ENCODE measurements around the gene ZFHX3. TPM values are rescaled to one million over a fixed set of nuclear protein-coding genes. Genes with fewer than 3 reads are reported as not detected.

ZFHX3 gene
- total RNA-seq, 1 experiment from 2014 or later: 1.5 TPM

DNA sequence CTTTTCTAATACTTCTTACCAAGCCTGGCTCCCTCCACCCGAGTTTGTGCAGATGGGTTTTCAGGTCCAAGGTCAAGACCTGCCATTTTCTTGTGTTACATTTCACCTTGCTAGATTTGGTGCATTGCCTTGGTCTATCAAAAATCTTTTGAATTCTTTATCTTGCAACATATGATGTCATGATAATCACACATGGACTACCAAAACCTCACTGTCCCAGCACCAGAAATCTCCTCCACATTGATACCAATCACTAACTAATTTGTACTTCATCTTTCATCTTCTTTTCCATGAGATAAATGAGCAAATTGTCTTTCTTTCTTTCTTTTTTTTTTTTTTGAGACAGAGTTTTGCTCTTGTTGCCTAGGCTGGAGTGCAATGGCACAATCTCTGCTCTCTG lies 33.0 kb upstream of the ZFHX3 start:
- H4K8ac ChIP-seq (replicated peaks; ENCODE audit: insufficient read length, low read depth, low read length): no peak overlapping the region
- no peak overlapping the region for H4K91ac ChIP-seq (ENCODE audit: insufficient read length, low read depth, low read length)
- no peaks in the 10 kb centered on the region for H3K4me1 ChIP-seq (ENCODE audit: insufficient read depth, low read length)
- no peak for DNase-seq
- H2AFZ ChIP-seq (ENCODE audit: low read length): no peak overlapping the region
- H3K9me3 ChIP-seq (ENCODE audit: control insufficient read depth, low read depth, low read length): no peaks in the 10 kb centered on the region
- no peak overlapping the region for H2BK15ac ChIP-seq (ENCODE audit: low read depth, low read length)
- no peaks in the 10 kb centered on the region for H3K23me2 ChIP-seq (ENCODE audit: insufficient read length, low read depth, low read length, poor library complexity, severe bottlenecking)
- no peak overlapping the region for H3K4ac ChIP-seq (ENCODE audit: low read depth, low read length)
- H3T11ph ChIP-seq (ENCODE audit: low read length): no peak overlapping the region
- H3K18ac ChIP-seq (ENCODE audit: insufficient read length, low read depth, low read length): no peak overlapping the region
- Mint-ChIP-seq H3K4me3 (no peak overlapping the region), H3K4me1 (no peaks in the 10 kb centered on the region), H3K36me3 (ENCODE audit: insufficient read depth in 1 of 3, low read depth in 3 of 3) (no peaks in the 10 kb centered on the region; a peak in 2 of 7 replicates), H3K27me3 (ENCODE audit: low read depth) (peaks cover 49% of the 10 kb centered on the region), H3K27ac (no peak overlapping the region), H3K9me3 (peaks cover 5 to 8% of the 10 kb centered on the region in 2 experiments; a peak in 2 of 5 replicates)
- no peak overlapping the region for H2BK12ac ChIP-seq (ENCODE audit: insufficient read length, low read depth, low read length)
- H2BK5ac ChIP-seq (ENCODE audit: insufficient read length, low read length): no peak overlapping the region
- H3K9ac ChIP-seq (ENCODE audit: extremely low read depth, insufficient read length, low read length): no peak overlapping the region
- H3K14ac ChIP-seq (ENCODE audit: insufficient read depth, low read length): no peak overlapping the region
- no peak overlapping the region for H2BK120ac ChIP-seq (ENCODE audit: low read depth, low read length, poor library complexity, severe bottlenecking)
- H3K79me1 ChIP-seq (ENCODE audit: insufficient read depth, low read depth, low read length, poor library complexity, severe bottlenecking): no peaks in the 10 kb centered on the region
- no peak overlapping the region for H2AK5ac ChIP-seq (ENCODE audit: insufficient read length, low read length)
- no peak overlapping the region for H4K5ac ChIP-seq (ENCODE audit: insufficient read length, low read depth, low read length)
- WGBS (ENCODE audit: extremely low coverage, insufficient read length, low lambda C conversion rate): no CpG with 5 or more reads among the region's 1 CpG
- TF ChIP-seq, protein P1, sequence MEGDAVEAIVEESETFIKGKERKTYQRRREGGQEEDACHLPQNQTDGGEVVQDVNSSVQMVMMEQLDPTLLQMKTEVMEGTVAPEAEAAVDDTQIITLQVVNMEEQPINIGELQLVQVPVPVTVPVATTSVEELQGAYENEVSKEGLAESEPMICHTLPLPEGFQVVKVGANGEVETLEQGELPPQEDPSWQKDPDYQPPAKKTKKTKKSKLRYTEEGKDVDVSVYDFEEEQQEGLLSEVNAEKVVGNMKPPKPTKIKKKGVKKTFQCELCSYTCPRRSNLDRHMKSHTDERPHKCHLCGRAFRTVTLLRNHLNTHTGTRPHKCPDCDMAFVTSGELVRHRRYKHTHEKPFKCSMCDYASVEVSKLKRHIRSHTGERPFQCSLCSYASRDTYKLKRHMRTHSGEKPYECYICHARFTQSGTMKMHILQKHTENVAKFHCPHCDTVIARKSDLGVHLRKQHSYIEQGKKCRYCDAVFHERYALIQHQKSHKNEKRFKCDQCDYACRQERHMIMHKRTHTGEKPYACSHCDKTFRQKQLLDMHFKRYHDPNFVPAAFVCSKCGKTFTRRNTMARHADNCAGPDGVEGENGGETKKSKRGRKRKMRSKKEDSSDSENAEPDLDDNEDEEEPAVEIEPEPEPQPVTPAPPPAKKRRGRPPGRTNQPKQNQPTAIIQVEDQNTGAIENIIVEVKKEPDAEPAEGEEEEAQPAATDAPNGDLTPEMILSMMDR (conservative IDR thresholded peaks at IDR 0.05): no peak
- no peaks in the 10 kb centered on the region for H4K20me1 ChIP-seq (ENCODE audit: control insufficient read depth, insufficient read depth, insufficient read length)
- H3K79me2 ChIP-seq (ENCODE audit: insufficient read depth, low read length): no peaks in the 10 kb centered on the region
- H3K27me3 ChIP-seq (ENCODE audit: insufficient read depth, low read length): no peaks in the 10 kb centered on the region
- H3K4me2 ChIP-seq (ENCODE audit: insufficient read depth, insufficient read length, low read length): no peak overlapping the region
- no peak overlapping the region for H3K27ac ChIP-seq (ENCODE audit: insufficient read length, low read depth, low read length)
- no peak overlapping the region for H2BK20ac ChIP-seq (ENCODE audit: low read depth, low read length, poor library complexity, severe bottlenecking)
- H3K23ac ChIP-seq (ENCODE audit: insufficient read length, low read depth, low read length): no peak overlapping the region
- H3K56ac ChIP-seq (ENCODE audit: insufficient read length, low read depth, low read length): no peak overlapping the region

Data from H9 (cell line).